HepG2 (cell line): ENCODE results near the gene USP5. TPM values are rescaled to one million over a fixed set of nuclear protein-coding genes. Genes with fewer than 3 reads are reported as not detected.

ENCODE experiments used
- ATF5 ChIP-seq: sonication (generic); formaldehyde crosslinking; IDR thresholded peaks from 2 replicates; pipeline ENCODE4 v1.4.0; 2020; ENCODE audit warnings: mild to moderate bottlenecking, low read depth, missing genetic modification reagents
- ATRX ChIP-seq: sonication (generic); formaldehyde crosslinking; IDR thresholded peaks from 2 replicates; pipeline ENCODE4 v1.4.0; 2020; ENCODE audit warnings: missing genetic modification reagents, borderline replicate concordance
- CAMTA2 ChIP-seq: sonication (generic); formaldehyde crosslinking; IDR thresholded peaks from 2 replicates; pipeline ENCODE4 v1.4.0; 2020; ENCODE audit warnings: mild to moderate bottlenecking, missing genetic modification reagents, borderline replicate concordance
- GATAD1 ChIP-seq: IDR thresholded peaks from 2 replicates; pipeline ENCODE4 v1.6.1; 2016; ENCODE audit warnings: missing genetic modification reagents, missing compliant biosample characterization
- HOXD1 ChIP-seq: sonication (generic); formaldehyde crosslinking; IDR thresholded peaks from 2 replicates; pipeline ENCODE4 v1.5.0; 2020; ENCODE audit warnings: missing genetic modification reagents
- KDM5A ChIP-seq: fragments of 200-600 bp; sonication (generic); IDR thresholded peaks from 2 replicates; pipeline ENCODE4 v1.7.0; 2018; ENCODE audit warnings: antibody characterized with exemption, mild to moderate bottlenecking, low read length, borderline replicate concordance
- NFAT5 ChIP-seq: sonication (generic); formaldehyde crosslinking; IDR thresholded peaks from 2 replicates; pipeline ENCODE4 v1.4.0; 2020; ENCODE audit warnings: missing genetic modification reagents
- NFIC ChIP-seq: IDR thresholded peaks from 2 replicates; pipeline ENCODE4 v1.6.1; 2012; ENCODE audit warnings: mild to moderate bottlenecking, low read length, inconsistent platforms
- NFKB2 ChIP-seq: sonication (generic); formaldehyde crosslinking; IDR thresholded peaks from 2 replicates; pipeline ENCODE4 v1.4.0; 2020; ENCODE audit warnings: missing genetic modification reagents, borderline replicate concordance
- SMAD1 ChIP-seq: sonication (generic); formaldehyde crosslinking; IDR thresholded peaks from 2 replicates; pipeline ENCODE4 v1.4.0; 2020; ENCODE audit warnings: missing genetic modification reagents, low read depth, mild to moderate bottlenecking, borderline replicate concordance
- SUZ12 ChIP-seq: fragments of 150-350 bp; IDR thresholded peaks from 2 replicates; pipeline ENCODE4 v1.6.1; 2014; ENCODE audit warnings: low read depth, low read length
- ZBTB42 ChIP-seq: sonication (generic); formaldehyde crosslinking; IDR thresholded peaks from 2 replicates; pipeline ENCODE4 v1.5.0; 2020; ENCODE audit warnings: mild to moderate bottlenecking, missing genetic modification reagents
- ZNF280B ChIP-seq: sonication (generic); formaldehyde crosslinking; IDR thresholded peaks from 2 replicates; pipeline ENCODE4 v1.5.0; 2020; ENCODE audit warnings: missing genetic modification reagents, mild to moderate bottlenecking, borderline replicate concordance
- ZNF337 ChIP-seq: sonication (generic); formaldehyde crosslinking; IDR thresholded peaks from 2 replicates; pipeline ENCODE4 v1.5.1; 2020; ENCODE audit warnings: missing genetic modification reagents, low read depth, mild to moderate bottlenecking, borderline replicate concordance
- ZNF552 ChIP-seq: sonication (generic); formaldehyde crosslinking; IDR thresholded peaks from 2 replicates; pipeline ENCODE4 v1.9.0; 2022; ENCODE audit warnings: missing genetic modification reagents, mild to moderate bottlenecking, borderline replicate concordance
- ZNF644 ChIP-seq: IDR thresholded peaks from 2 replicates; pipeline ENCODE4 v1.6.1; 2016; ENCODE audit warnings: low read depth
- ZNF660 ChIP-seq: sonication (generic); formaldehyde crosslinking; IDR thresholded peaks from 2 replicates; pipeline ENCODE4 v1.5.1; 2020; ENCODE audit warnings: mild to moderate bottlenecking, low read depth, missing genetic modification reagents, borderline replicate concordance
- ZNF746 ChIP-seq: sonication (generic); formaldehyde crosslinking; IDR thresholded peaks from 2 replicates; pipeline ENCODE4 v1.8.0; 2022; ENCODE audit warnings: mild to moderate bottlenecking, missing genetic modification reagents
- polyA plus RNA-seq, 8 experiments: library from polyadenylated mRNA; depleted of rRNA in 3 of 8; stranded (reverse) in 7 of 8; unstranded in 1 of 8; fragments of >200 nt; fragmentation: Illumina TruSeq in 4 of 8; extraction: Trizol in 4 of 8; gene quantifications; 2 replicates each; pipeline versions ENCODE4 v1.2.1 to v1.2.3, GENCODE V29; 2011 to 2016; ENCODE audit warnings: low read depth in 4 of 8, missing spikeins in 1 of 8, mixed read lengths in 1 of 8; ENCODE audit not compliant: insufficient read depth in 1 of 8
- total RNA-seq, 5 experiments: library from RNA; depleted of rRNA; stranded (reverse); fragments of >200 nt; fragmentation: Illumina TruSeq; extraction: Trizol; gene quantifications; 2 replicates each; pipeline ENCODE4 v1.2.3, GENCODE V29; 2016; ENCODE audit warnings: low read depth in 1 of 5
- TF ChIP-seq, protein P1 (sequence below): sonication (generic); formaldehyde crosslinking; IDR thresholded peaks from 2 replicates; pipeline ENCODE4 v1.8.1; 2022; ENCODE audit warnings: low read depth, mild to moderate bottlenecking, missing genetic modification reagents

USP5 gene
- total and polyA plus RNA-seq, 2 of the 13 experiments (the other 11 are each of a cell fraction or from before 2014, with no cell fraction given), result 39.6 to 56.0 TPM

DNA sequence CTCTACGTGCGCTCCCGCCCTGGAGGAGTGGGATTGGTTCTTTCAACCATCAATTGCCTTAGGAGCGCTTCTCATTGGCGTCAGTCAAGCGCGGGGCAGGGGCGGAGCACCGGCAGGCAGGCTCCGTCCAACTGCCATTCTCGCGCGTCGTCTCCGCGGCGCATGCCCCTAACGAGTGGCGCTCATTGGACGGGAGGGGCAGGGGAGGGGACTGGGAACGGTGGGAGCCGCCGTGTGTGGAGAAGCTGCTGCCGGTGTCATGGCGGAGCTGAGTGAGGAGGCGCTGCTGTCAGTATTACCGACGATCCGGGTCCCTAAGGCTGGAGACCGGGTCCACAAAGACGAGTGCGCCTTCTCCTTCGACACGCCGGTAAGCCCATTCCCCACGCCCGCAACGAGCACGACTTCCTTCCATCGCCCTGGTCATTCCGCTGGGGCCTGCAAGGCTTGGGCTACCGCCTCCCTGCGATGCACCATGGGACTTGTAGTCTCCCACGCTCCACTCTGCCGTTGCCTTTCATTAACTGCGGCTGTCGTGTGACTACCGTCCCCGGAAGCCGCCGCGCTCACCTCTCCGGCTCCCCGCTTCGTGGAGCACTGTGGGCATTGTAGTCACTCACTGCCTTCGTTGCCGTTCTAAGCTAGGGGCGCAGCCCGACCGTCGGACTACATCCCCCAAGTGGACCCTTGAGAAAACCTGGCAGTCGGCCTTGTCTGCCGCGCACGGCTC, at the start of gene USP5 (continued):
- TF ChIP-seq ZNF280B (CRISPR knock-in tag) (peak; percentile 96), ZNF552 (CRISPR knock-in tag) (no peak), NFIC (no peak; the same call in 1 of the 2 replicates), ZNF644 (no peak), HOXD1 (no peak), SMAD1 (peak; percentile 62; the same call in 1 of the 2 replicates), ATF5 (no peak), ZBTB42 (CRISPR knock-in tag) (no peak), NFAT5 (CRISPR knock-in tag) (no peak), ZNF746 (CRISPR knock-in tag) (no peak), SUZ12 (peak; percentile 99), ZNF337 (CRISPR knock-in tag) (0 out of 2 replicates have a peak, but pooled peaks have one; percentile 60), GATAD1 (CRISPR knock-in tag) (peak; percentile 90), NFKB2 (CRISPR knock-in tag) (peak; percentile 89; the same call in 1 of the 2 replicates), ATRX (no peak), CAMTA2 (CRISPR knock-in tag) (0 out of 2 replicates have a peak, but pooled peaks have one; percentile 69), KDM5A (peak; percentile 70; the same call in 1 of the 2 replicates), ZNF660 (CRISPR knock-in tag) (no peak)
- TF ChIP-seq, protein P1, sequence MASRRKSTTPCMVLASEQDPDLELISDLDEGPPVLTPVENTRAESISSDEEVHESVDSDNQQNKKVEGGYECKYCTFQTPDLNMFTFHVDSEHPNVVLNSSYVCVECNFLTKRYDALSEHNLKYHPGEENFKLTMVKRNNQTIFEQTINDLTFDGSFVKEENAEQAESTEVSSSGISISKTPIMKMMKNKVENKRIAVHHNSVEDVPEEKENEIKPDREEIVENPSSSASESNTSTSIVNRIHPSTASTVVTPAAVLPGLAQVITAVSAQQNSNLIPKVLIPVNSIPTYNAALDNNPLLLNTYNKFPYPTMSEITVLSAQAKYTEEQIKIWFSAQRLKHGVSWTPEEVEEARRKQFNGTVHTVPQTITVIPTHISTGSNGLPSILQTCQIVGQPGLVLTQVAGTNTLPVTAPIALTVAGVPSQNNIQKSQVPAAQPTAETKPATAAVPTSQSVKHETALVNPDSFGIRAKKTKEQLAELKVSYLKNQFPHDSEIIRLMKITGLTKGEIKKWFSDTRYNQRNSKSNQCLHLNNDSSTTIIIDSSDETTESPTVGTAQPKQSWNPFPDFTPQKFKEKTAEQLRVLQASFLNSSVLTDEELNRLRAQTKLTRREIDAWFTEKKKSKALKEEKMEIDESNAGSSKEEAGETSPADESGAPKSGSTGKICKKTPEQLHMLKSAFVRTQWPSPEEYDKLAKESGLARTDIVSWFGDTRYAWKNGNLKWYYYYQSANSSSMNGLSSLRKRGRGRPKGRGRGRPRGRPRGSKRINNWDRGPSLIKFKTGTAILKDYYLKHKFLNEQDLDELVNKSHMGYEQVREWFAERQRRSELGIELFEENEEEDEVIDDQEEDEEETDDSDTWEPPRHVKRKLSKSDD (CRISPR knock-in tag), result 0 out of 2 replicates have a peak, but pooled peaks have one; percentile 61
